KG1 (cell line): ENCODE results near the gene RAC3.

Experiments
- DNase-seq: peaks from one replicate; lab custom pipeline; 2025; lab: John Stamatoyannopoulos, UW

Gene RAC3

GRCh38 chr17:82031303-82031884 is at the start of gene RAC3:
RAC3 (plus strand) TSS chr17:82031678; CDS start chr17:82031762, 84 bp downstream.
- DNase-seq = no peak

DNA sequence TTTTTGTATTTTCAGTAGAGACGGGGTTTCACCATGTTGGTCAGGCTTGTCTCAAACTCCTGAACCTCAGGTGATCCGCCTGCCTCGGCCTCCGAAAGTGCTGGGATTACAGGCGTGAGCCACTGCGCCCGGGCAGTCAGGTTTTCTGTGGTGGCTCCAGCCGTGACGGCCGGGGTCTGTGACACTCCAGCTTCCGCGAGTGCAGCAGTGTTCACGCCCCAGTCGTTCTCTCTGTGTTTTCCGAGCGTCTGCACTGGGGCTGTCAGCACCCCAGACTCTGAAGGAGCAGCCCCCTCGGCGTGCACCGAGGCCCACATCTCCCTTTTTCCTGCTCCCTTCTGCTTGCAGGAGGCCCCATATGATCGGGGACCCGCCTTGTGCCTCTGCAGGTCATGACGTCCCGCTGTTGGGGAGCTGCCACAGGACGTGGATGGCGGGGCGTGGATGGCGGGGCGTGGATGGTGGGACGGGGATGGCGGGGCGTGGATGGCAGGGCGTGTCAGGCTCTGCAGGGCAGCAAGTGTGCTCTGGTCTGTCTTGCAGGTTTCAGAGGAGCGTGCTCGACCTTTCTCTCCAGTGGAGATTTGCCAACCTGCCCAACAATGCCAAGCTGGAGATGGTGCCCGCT is 48.4 kb upstream of the RAC3 start:
- no peak for DNase-seq

GRCh38 chr17:81983639-81984373 is 47.7 kb upstream of the RAC3 start:
- DNase-seq = no peak

GRCh38 chr17:81984773-81985410 is 46.6 kb upstream of the RAC3 start:
- no peak for DNase-seq

GRCh38 chr17:81986606-81987005 is 44.9 kb upstream of the RAC3 start:
- DNase-seq = no peak

- no peak for DNase-seq
Observed at GRCh38 chr17:81987161-81987770, 44.2 kb upstream of the RAC3 start.

DNA sequence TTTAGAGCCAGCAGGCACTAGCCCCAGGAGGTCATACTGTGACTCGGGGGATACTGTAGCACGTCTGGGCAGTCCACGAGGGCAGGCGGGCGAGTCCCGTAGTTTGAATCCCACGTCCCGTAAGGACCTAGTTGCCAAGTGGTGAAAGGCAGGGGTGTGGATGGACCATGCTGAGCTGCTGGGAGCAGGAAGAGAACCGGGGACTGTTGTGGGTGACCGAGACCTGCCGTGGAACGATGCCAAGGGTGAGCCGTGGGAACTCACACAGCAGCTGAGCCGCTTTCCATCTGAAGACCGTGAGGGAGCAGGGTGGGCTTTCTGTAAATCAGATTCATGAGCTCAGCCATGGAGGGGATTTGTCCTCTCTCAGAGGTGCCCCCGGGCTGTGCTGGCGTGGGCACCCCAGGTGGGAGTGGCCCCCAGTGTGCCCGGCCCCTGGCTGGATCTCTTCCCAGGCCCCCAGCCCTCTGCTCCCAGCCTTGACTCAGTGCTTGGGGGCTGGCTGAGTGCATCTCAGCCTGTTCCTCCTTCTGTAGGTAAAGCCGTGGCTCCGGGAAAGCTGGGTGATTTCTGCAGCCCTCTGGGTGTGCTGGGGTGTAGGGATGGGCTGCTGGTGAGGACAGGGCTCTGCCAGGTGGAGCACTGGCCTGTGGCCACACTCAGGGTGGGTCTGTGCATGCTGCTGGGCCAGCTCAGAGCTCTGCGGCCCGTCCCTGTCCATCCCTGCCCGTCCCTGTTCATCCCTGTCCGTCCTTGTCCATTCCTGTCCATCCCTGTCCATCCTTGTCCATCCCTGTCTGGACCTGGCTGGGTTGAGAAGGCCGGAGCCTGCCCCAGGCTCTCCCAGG is 40.4 kb upstream of the RAC3 start:
- DNase-seq = no peak

- DNase-seq = no peak
Observed at GRCh38 chr17:81991684-81992305, 39.7 kb upstream of the RAC3 start.

GRCh38 chr17:81992306-81993102 is 39.0 kb upstream of the RAC3 start:
- no peak for DNase-seq

- DNase-seq = no peak
Observed at GRCh38 chr17:81993729-81994592, 37.5 kb upstream of the RAC3 start.

GRCh38 chr17:81994593-81995462 is 36.6 kb upstream of the RAC3 start:
- DNase-seq = no peak

GRCh38 chr17:81995463-81996231 is 35.8 kb upstream of the RAC3 start:
- DNase-seq = no peak

- no peak for DNase-seq
Observed at GRCh38 chr17:81996232-81996756, 35.2 kb upstream of the RAC3 start.

DNA sequence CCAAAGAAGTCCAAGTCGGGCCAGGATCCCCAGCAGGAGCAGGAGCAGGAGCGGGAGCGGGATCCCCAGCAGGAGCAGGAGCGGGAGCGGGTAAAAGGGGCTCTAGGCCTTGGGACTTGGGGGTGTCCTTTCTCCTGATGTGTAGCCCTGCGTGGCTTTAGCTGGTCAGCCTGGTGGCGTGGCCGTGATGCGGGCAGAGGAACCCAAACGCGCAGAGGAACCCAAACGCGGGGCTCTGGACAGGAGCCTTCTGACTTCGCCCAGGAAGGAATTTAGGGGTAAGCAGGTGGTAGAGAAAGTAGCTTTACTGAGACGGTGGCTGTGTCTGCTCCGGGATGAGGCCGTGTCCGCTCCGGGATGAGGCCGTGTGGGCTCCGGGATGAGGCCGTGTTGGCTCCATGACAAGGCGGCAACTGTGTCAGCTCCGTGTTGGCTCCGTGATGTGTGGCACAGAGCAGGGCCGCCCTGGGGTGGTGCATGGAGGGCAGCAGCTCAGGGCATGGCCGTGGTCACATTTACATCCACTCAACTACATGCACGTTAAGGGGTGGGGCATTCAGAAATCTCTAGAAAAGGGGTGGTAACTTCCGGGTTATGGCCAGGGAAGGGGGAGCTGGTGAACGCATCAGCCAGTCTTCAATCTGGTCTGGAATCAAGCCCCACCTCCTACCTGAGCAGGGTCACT is 34.6 kb upstream of the RAC3 start:
- no peak for DNase-seq

- DNase-seq = no peak
Observed at GRCh38 chr17:81998212-81998611, 33.3 kb upstream of the RAC3 start.

GRCh38 chr17:81998691-81999438 is 32.6 kb upstream of the RAC3 start:
- no peak for DNase-seq
